ACC112 (cell line): ENCODE results near the gene SLC1A5.
"Not testable (repeated sequence)": the region's sequence is repeated elsewhere in the genome, so short reads cannot be mapped to it uniquely, and the experiment has no call there.

ENCODE experiments used
- H2AFZ ChIP-seq: fragments of 200-600 bp; sonication (generic); one replicate; pipeline ENCODE4 v1.6.0; 2017; ENCODE audit warnings: antibody characterized with exemption, low read length; ENCODE audit not compliant: unreplicated experiment
- H3K27ac ChIP-seq: fragments of 200-600 bp; sonication (generic); 2 replicates; pipeline ENCODE4 v1.5.1; 2014; ENCODE audit warnings: low read depth, mild to moderate bottlenecking, antibody characterized with exemption, low read length, moderate library complexity
- H3K27me3 ChIP-seq: fragments of 200-600 bp; sonication (generic); 2 replicates; pipeline ENCODE4 v1.6.1; 2014; ENCODE audit warnings: mild to moderate bottlenecking, antibody characterized with exemption, low read length, moderate library complexity, mixed read lengths; ENCODE audit not compliant: insufficient read depth
- H3K36me3 ChIP-seq: fragments of 200-600 bp; sonication (generic); 2 replicates; pipeline ENCODE4 v1.6.1; 2016; ENCODE audit warnings: mild to moderate bottlenecking, antibody characterized with exemption, low read length, moderate library complexity, mixed read lengths; ENCODE audit not compliant: insufficient read depth
- H3K4me1 ChIP-seq: fragments of 200-600 bp; sonication (generic); one replicate; pipeline ENCODE4 v1.6.1; 2016; ENCODE audit warnings: low read length, mixed read lengths; ENCODE audit not compliant: insufficient read depth, unreplicated experiment, control insufficient read depth
- H3K4me3 ChIP-seq: fragments of 200-600 bp; sonication (generic); 2 replicates; pipeline ENCODE4 v1.5.1; 2014; ENCODE audit warnings: mild to moderate bottlenecking, low read depth, low read length
- H3K79me2 ChIP-seq: fragments of 200-600 bp; sonication (generic); one replicate; pipeline ENCODE4 v1.6.0; 2016; ENCODE audit warnings: low read length; ENCODE audit not compliant: control insufficient read depth, unreplicated experiment, insufficient read depth

SLC1A5 gene

GRCh38 chr19:46784262-46785053 lies 3.9 kb downstream of the SLC1A5 start:
- Histone ChIP-seq H3K27ac (peak overlapping the region; percentile 92), H2AFZ (no peak overlapping the region), H3K4me1 (peaks cover 26% of the 10 kb centered on the region), H3K4me3 (peak overlapping the region; percentile 97), H3K27me3 (no peaks in the 10 kb centered on the region), H3K79me2 (peaks cover 58% of the 10 kb centered on the region), H3K36me3 (peaks cover 6% of the 10 kb centered on the region; the same call in 1 of the 2 replicates)

GRCh38 chr19:46783670-46784069 lies 4.7 kb downstream of the SLC1A5 start:
- Histone ChIP-seq H2AFZ (no peak overlapping the region), H3K27ac (0 out of 2 replicates have a peak overlapping the region, but pooled peaks have one; percentile 92), H3K4me1 (peaks cover 26% of the 10 kb centered on the region), H3K4me3 (peak overlapping the region; percentile 97), H3K79me2 (peaks cover 58% of the 10 kb centered on the region), H3K27me3 (no peaks in the 10 kb centered on the region), H3K36me3 (peaks cover 6% of the 10 kb centered on the region; the same call in 1 of the 2 replicates)

GRCh38 chr19:46782355-46783019 lies 5.9 kb downstream of the SLC1A5 start:
- Histone ChIP-seq H3K27ac (no peak overlapping the region; the same call in 1 of the 2 replicates), H3K4me1 (peaks cover 26% of the 10 kb centered on the region), H2AFZ (no peak overlapping the region), H3K4me3 (no peak overlapping the region), H3K36me3 (peaks cover 6% of the 10 kb centered on the region; the same call in 1 of the 2 replicates), H3K27me3 (no peaks in the 10 kb centered on the region), H3K79me2 (peaks cover 49% of the 10 kb centered on the region)

GRCh38 chr19:46777956-46778645 lies 10.3 kb downstream of the SLC1A5 start:
- not testable (repeated sequence) for H3K4me3 ChIP-seq, H2AFZ ChIP-seq, H3K36me3 ChIP-seq, H3K4me1 ChIP-seq, H3K27me3 ChIP-seq, H3K27ac ChIP-seq, H3K79me2 ChIP-seq

- Histone ChIP-seq H3K4me3 (no peak overlapping the region), H3K27ac (no peak overlapping the region), H3K79me2 (no peaks in the 10 kb centered on the region), H2AFZ (no peak overlapping the region), H3K36me3 (no peaks in the 10 kb centered on the region; the same call in 1 of the 2 replicates), H3K4me1 (peaks cover 3% of the 10 kb centered on the region), H3K27me3 (no peaks in the 10 kb centered on the region)
Measured at GRCh38 chr19:46776927-46777911, 11.2 kb downstream of the SLC1A5 start.

GRCh38 chr19:46775642-46776258 lies 12.6 kb downstream of the SLC1A5 start:
- Histone ChIP-seq H3K4me1 (no peaks in the 10 kb centered on the region), H3K79me2 (no peaks in the 10 kb centered on the region), H3K27me3 (no peaks in the 10 kb centered on the region), H3K27ac (no peak overlapping the region), H3K4me3 (no peak overlapping the region), H2AFZ (no peak overlapping the region), H3K36me3 (no peaks in the 10 kb centered on the region; the same call in 1 of the 2 replicates)

GRCh38 chr19:46773018-46773399 lies 15.4 kb downstream of the SLC1A5 start:
- Histone ChIP-seq H3K36me3 (no peaks in the 10 kb centered on the region; the same call in 1 of the 2 replicates), H3K27me3 (no peaks in the 10 kb centered on the region), H3K27ac (no peak overlapping the region), H2AFZ (no peak overlapping the region), H3K4me3 (no peak overlapping the region), H3K4me1 (no peaks in the 10 kb centered on the region), H3K79me2 (no peaks in the 10 kb centered on the region)

GRCh38 chr19:46772170-46773017 lies 16.0 kb downstream of the SLC1A5 start:
- Histone ChIP-seq H2AFZ (no peak overlapping the region), H3K27me3 (no peaks in the 10 kb centered on the region), H3K4me1 (no peaks in the 10 kb centered on the region), H3K27ac (no peak overlapping the region), H3K4me3 (no peak overlapping the region), H3K79me2 (no peaks in the 10 kb centered on the region), H3K36me3 (no peaks in the 10 kb centered on the region; the same call in 1 of the 2 replicates)

- H3K4me3 ChIP-seq, H3K36me3 ChIP-seq, H3K27ac ChIP-seq, H3K79me2 ChIP-seq, H3K4me1 ChIP-seq, H2AFZ ChIP-seq, H3K27me3 ChIP-seq: not testable (repeated sequence)
Measured at GRCh38 chr19:46768746-46769145, 19.6 kb downstream of the SLC1A5 start.
